ENCODE results near the gene DUSP8. TPM values are rescaled to one million over a fixed set of nuclear protein-coding genes. Genes with fewer than 3 reads are reported as not detected.

Gene DUSP8
- total and polyA plus RNA-seq, 12 donors = 5.9 to 53.5 (median 18.9) TPM

DNA sequence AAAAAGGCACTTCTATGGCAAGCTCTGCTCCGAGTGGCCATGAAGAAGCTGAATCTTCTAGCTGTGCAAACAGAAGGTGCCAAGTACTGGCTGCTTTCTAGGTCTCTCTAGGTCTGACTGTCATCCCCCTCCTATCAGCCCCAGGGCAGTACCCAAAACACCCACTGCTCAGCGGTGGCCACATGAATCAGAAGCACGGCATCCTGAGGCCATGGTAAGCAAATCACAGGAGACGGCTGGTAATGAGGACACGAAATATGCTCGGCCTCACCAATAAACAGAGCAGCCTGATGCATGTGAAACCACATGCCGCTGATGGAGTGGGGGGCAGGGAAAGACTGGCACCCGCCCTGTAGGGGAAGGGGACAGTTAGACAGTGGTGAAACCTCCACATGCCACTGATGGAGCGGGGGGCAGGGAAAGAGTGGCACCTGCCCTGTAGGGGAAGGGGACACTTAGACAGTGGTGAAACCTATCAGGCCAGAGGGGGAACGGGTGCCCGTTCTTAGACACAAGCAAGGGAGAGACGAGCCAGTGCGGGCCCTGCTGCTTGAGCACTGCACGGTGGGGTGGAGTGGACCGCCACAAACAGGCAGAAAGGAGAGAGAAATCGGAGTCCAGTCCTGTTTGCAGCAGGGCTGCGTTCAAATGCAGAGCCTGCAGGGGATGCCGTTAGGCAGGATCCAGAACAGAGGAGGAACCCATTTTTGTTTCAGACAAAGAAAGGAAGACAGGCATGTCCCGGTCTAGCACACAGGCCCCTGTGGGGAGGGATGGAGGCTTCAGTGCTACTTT is 55.6 kb downstream of the DUSP8 start:
- DNase-seq (no peak), ATAC-seq (no peak)
- Histone ChIP-seq H3K36me3 (peaks cover 0 to 1% (median 0%) of the 10 kb centered on the region in 9 donors), H3K9me3 (no peaks in the 10 kb centered on the region), H3K27me3 (no peaks in the 10 kb centered on the region), H3K4me1 (peaks cover 37 to 96% (median 79%) of the 10 kb centered on the region in 9 donors), H3K27ac (no peak overlapping the region), H3K4me3 (no peak overlapping the region)
- intact Hi-C loops (cut with DNase I) = loop anchor here in 9 of 10 donors (5.0 to 10.0 kb wide), 8 partner anchors 59 to 314 kb away; partner anchors contain the start of gene TOLLIP (in 4 of the 9)
- TF ChIP-seq, protein P1, sequence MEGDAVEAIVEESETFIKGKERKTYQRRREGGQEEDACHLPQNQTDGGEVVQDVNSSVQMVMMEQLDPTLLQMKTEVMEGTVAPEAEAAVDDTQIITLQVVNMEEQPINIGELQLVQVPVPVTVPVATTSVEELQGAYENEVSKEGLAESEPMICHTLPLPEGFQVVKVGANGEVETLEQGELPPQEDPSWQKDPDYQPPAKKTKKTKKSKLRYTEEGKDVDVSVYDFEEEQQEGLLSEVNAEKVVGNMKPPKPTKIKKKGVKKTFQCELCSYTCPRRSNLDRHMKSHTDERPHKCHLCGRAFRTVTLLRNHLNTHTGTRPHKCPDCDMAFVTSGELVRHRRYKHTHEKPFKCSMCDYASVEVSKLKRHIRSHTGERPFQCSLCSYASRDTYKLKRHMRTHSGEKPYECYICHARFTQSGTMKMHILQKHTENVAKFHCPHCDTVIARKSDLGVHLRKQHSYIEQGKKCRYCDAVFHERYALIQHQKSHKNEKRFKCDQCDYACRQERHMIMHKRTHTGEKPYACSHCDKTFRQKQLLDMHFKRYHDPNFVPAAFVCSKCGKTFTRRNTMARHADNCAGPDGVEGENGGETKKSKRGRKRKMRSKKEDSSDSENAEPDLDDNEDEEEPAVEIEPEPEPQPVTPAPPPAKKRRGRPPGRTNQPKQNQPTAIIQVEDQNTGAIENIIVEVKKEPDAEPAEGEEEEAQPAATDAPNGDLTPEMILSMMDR (IDR thresholded peaks at IDR 0.05) = no peak
- WGBS, 2 donors = 83 to 86% methylated on average over 19 of the region's 19 CpGs

DNA sequence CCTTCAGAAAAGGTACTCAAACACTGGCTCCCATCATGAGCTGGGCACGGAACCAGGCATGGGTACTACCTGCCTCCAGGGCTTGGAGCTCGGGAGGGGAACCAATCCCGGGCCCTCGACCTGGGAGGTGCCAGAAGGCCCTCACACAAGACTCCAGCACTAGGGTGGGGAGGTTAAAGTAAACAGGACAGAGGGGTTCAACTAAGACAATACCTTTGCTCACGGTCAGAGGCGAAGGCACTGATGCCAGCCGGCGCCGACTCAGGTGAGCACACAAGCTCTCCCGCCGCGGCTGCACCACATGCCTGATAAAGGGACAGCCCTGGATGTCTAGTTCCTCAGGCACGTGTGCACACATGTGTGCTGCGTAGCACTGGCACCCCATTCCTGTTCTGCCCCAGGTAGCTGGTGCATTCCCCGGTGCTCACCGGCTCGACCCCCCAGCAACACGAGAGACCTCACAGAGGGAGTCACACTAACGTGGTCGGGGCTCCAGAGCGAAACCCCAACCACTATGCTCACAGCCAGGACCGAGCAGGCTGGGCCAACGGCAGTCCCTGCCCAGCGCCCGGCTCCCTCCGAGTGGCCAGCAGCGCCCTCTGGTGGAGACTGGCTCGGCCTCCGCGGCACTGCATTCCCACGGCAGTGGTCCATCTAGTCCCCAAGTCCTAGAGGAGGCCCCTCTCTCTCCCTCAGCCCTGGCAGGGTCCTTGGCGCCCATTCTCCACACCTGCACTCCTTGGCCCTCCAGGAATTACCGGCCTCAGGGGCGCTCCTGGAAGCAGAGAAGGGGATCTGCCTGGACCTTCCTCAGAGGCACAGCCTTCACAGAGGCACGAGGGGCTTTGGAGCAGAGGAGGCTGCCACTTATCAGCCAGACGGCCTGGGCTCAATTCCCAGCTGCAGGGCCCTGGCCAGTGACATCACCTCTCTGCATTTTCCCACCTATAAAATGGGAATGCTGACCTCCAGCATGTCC is 56.7 kb downstream of the DUSP8 start:
- peaks cover 0 to 8% (median 0%) of the 10 kb centered on the region in 9 donors for H3K36me3 ChIP-seq
- peak; percentile 73 to 86 for DNase-seq
- intact Hi-C loops (cut with DNase I) = loop anchor here in 9 of 10 donors (2.0 to 10.0 kb wide), 9 partner anchors 58 to 313 kb away; partner anchors contain the start of gene TOLLIP (in 4 of the 9)
- no peak overlapping the region for H3K27ac ChIP-seq
- 34 to 39% methylated on average over 36 of the region's 36 CpGs for WGBS, 2 donors
- TF ChIP-seq, protein P1 (IDR thresholded peaks at IDR 0.05) = peak; percentile 90 to 98 (median 97)
- peak overlapping the region in 1 of 10 donors; percentile 9 for H3K4me3 ChIP-seq
- peak; percentile 87 to 94 (median 90) for ATAC-seq
- H3K9me3 ChIP-seq = no peaks in the 10 kb centered on the region
- peaks cover 28 to 90% (median 71%) of the 10 kb centered on the region in 9 donors for H3K4me1 ChIP-seq
- no peaks in the 10 kb centered on the region for H3K27me3 ChIP-seq

DNA sequence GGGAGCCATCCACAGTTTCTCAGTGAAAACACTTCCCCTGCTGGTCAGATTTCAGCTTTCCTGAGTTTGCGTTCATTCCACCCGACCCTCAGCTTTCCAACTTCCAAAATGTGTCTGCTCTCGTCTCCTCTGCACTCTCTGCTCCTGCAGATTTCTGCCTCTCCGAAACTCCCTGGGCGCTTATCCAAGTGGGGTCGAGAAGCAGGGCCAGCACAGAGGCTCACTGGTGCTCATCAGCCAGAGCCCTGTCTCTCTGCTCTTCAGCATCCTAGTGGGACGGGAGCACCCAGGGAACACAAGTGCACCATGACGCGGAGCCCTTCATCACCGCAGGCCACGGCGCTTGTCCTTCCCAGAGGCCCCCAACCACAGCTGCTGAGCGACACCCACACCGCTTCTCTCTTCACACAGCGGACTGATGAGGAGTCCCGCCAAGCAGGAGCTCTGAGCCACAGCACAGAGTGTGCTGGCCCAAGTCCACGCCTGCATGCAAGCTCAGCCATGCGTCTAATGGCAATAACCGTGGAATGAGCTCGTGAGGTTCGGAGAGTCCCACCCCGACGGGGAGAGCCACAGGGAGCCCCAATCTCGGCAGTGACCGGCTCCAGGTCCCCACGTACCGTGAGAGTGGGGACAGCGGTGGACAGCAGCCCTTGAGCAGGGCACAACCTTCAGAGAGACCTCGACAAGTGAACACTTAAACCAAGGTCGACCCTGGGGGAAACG is 57.6 kb downstream of the DUSP8 start:
- H3K4me3 ChIP-seq = no peak overlapping the region
- H3K4me1 ChIP-seq = peaks cover 26 to 85% (median 66%) of the 10 kb centered on the region in 9 donors
- 71 to 73% methylated on average over 31 of the region's 31 CpGs for WGBS, 2 donors
- TF ChIP-seq, protein P1 (IDR thresholded peaks at IDR 0.05) = no peak
- intact Hi-C loops (cut with DNase I) = loop anchor here (2.0 to 10.0 kb wide), 9 partner anchors 57 to 312 kb away; partner anchors contain the start of gene TOLLIP (in 4 of the 10)
- DNase-seq (no peak), ATAC-seq (peak in 6 of 8 donors; percentile 31 to 70 (median 44))
- peaks cover 0 to 8% (median 0%) of the 10 kb centered on the region in 9 donors for H3K36me3 ChIP-seq
- no peaks in the 10 kb centered on the region for H3K27me3 ChIP-seq
- no peak overlapping the region for H3K27ac ChIP-seq
- H3K9me3 ChIP-seq = no peaks in the 10 kb centered on the region

Data from heart right ventricle (tissue), 16 donors.